GM18499 (cell line): Measurements from ENCODE around the gene GIMAP5.
"Not testable (repeated sequence)": the region's sequence is repeated elsewhere in the genome, so short reads cannot be mapped to it uniquely, and the experiment has no call there.

ENCODE experiments used
- ATAC-seq: cut with Tn5 transposase; IDR thresholded peaks from one replicate; pipeline ENCODE4 v1.9.1; 2021; ENCODE audit warnings: moderate number of reproducible peaks; ENCODE audit not compliant: insufficient read depth, unreplicated experiment

The GIMAP5 gene

DNA sequence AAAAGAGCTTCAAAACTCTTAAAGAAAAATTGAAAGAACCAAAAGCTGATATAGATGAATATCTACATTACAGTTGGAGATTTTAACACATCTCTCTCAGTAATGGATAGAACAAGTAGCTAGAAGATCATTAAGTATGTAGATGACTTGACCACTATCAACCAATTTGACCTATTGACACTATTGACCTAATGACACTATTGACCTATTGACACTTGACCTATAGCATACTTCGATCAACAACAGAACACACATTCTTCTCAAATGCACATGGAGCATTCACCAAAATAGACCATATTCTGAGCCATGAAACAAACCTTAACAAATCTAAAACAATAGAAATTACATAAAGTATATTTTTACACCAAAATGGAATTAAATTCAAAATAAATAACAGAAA is 22.3 kb downstream of the GIMAP5 start:
- ATAC-seq, result no peak

DNA sequence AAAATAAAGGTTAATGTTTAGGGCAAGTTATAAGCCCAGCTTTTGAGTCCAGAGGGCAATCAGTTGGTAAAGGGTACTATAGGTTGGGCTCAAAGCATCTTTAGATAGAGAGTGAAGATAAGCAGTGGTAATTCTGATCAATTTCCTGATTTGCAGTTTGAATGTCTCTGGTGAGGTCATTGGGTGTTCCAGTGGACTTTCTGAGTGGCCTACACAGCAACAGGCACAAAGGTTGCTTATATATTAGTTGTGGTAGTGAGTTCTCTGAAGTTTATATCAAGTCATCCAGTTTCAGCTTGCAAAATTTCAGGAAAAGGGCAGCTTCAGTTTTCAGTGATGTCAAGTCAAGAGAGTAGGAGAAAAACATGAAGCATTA is 29.1 kb downstream of the GIMAP5 start:
- no peak for ATAC-seq

DNA sequence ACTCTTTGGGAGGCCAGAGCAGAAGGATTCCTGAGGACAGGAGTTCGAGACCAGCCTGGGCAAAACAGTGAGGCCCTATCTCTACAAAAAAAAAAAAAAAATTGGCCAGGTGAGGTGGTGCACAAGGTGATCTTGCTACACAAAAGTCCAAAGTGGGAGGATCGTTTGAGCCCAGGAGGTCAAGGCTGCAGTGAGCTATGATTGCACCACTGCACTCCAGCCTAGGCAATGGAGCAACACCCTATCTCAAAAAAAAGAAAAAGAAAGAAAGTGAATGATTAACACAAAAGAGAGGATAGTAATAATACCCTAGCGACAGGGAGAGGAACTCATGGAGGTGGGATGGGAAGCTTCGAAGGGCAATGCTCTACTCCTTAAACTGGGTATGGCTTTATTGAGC is 32.5 kb downstream of the GIMAP5 start:
- no peak for ATAC-seq

DNA sequence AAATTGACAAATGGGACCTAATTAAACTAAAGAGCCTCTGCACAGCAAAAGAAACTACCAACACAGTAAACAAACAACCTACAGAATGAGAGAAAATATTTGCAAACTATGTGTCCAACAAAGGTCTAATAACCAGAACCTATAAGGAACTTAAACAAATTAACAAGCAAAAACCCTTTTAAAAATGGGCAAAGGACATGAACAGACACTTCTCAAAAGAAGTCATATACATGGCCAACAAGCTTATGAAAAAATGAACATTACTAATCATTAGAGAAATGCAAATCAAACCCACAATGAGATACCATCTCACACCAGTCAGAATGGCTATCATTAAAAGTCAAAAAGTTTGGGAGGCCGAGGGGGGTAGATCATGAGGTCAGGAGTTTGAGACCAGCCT is 36.9 kb downstream of the GIMAP5 start:
- not testable (repeated sequence) for ATAC-seq

DNA sequence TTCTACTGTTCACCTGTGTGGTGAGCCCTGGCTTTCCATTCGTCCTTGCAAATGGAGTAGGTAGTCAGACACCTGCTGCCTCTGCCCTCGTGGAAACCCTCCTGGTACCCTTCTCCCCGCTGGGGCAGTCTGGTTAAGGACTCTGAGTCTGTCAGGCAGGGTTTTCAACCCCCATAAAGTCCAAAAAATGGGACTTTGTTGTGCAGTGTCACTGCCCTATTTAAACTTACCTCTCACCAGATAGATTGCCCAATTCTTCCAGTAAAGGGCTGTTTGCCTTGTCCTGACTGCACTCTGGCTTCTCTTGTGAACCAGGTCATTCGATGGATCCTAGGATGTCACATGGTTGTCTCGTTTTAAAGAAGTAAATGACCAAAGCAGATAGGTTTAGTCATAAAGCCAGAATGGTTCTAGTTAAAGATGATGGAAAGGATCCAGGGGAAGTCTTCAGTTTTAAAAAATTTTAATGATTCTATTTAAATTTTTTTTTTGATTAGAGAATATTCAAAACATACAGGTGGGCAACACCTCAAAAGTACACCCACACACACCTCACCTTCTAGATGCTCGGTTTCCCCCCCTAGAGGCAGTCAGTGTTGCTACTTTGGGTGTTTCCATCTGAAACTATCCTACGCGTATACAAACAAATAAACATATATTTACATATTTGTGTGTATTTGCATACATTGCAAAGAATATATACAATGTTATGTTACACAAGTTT is 41.0 kb downstream of the GIMAP5 start:
- ATAC-seq, result no peak

GRCh38 chr7:150778738-150779301 is 41.6 kb downstream of the GIMAP5 start:
- ATAC-seq, result no peak

DNA sequence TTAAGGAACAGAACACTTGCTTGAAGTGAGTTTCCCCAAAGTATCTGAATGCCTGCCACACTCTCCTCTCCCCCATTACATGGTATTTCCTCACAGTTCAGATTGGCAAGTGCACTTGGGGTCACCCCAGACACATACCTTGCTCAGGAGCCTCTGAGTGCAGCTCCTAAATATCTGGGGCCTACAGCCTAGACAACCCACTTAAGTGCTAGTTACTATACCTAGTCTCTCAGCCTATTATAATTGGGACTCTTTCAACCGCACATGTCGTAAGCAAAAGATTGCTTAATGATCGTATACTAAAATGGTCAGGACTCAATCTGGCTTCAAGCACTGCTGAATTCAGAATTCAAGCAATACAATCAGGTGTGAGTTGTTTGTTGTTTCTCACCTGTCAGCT is 43.1 kb downstream of the GIMAP5 start:
- no peak for ATAC-seq

GRCh38 chr7:150781103-150781502 is 43.9 kb downstream of the GIMAP5 start:
- no peak for ATAC-seq

GRCh38 chr7:150781961-150782360 is 44.7 kb downstream of the GIMAP5 start:
- no peak for ATAC-seq

GRCh38 chr7:150784120-150784736 is 47.0 kb downstream of the GIMAP5 start:
- no peak for ATAC-seq

DNA sequence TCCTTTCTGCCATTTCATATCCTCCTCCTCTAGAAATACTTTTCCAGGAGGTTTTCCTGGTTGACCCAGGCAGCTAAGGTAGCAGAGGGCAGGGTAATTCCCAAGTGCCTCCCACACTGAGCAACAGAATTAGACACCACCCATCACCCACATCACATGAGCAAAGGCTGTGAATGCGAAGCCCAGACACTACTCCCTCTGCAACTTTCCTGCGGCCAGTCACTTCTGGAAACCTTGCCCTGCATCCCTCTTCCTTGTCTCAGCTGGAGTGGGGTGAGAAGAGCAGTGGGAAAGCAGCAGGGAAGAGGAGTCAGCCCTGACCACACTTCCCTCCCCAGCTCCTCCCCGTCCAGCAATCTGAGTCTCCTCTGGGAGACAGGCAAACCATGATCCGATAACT is 47.7 kb downstream of the GIMAP5 start:
- ATAC-seq, result no peak

- ATAC-seq, result no peak
These were observed 50.4 kb downstream of the GIMAP5 start for GRCh38 chr7:150787321-150788281.

DNA sequence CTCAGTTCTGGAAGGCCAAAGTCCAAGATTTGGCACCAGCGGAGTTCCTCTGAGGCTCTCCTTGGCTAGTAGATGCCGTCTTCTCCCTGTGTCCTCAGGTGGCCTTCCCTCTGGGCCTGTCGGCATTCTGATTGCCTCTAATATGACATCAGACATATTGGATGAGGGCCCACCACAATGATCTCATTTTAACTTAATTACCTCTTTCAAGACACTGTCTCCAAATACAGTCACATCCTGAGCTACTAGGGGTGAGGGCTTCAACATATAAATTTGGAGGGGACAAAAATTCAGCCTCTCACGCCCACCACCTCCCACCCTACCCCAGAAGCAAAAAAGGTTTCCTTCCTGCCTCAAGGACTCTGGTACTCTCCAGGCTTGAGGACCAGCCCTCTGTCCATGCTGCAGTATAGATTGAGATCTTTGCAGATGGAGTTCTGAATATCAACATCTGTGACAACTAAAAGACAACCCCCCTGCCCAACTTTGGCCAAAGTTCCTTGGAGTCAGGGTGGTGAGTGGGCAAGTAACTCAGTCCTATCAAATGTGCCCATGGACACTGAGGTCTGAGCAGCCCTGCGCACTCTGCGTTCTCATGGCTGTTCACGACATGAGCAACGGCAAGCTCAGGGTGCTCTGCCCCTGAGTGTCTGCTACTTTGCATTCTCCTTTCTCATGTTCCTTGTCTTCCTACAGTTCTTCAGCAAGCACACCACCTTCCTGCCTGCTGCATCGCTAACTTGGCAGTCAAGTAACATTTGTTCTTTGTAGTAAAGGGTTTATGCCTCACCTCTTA is 51.5 kb downstream of the GIMAP5 start:
- no peak for ATAC-seq

GRCh38 chr7:150790416-150791075 is 53.3 kb downstream of the GIMAP5 start:
- no peak for ATAC-seq

DNA sequence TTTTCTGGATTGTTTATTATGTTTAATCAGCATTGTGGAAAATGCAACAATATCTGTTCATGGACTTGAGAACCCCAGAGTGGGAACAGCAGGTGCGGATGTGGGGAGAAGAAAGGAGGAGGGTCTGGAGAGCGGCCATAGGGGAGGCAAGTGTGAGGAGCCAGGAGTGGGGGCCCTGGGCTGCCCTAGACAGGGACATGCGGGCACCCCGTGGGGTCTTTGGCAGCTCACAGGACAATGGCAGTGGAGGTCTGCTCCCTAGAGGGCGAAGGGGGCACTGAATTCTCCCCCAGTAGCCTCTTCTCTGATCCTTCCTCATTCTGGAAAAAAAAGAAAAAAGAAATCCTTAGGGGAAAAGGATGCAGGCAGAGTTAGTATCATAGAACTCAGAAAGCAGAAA is 54.1 kb downstream of the GIMAP5 start:
- no peak for ATAC-seq

DNA sequence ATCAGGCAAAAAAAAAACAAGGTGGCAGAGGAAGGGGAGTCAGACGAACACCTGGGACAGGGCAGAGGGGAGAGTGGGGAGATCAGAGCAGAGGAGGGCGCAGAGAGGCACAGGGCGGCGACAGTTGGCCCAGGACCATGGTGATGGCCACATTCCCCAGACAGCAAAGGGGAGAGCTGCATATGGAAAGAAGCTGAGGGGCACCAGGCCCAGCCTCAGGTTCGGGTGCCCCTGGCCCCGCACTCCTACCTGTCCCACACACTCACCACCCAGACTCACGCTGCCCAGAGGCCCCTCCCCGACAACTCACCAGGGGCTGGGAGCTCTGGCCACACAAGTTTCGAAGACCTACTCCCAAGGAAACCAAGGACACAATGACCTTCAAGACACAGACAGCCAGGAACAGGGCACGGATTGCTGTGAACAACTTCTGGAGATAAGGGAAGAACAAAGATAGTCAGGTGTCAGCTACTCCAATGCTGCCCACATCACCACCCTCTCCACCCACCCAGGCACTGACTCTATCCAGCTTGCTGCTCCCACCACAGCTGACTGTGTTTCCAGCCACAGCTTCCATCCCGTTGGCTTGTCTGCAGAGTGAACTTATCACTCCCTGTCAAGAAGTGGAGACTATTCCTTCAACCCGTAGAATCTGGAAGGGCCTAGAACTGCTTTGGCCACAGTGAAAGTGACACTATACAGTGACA is 54.7 kb downstream of the GIMAP5 start:
- ATAC-seq, result no peak
